Ishikawa (cell line): ENCODE results near the gene PTPN11.

ENCODE experiments used
- CEBPB ChIP-seq: IDR thresholded peaks from 2 replicates; pipeline ENCODE4 v1.6.1; 2012
- CREB1 ChIP-seq: IDR thresholded peaks from 2 replicates; pipeline ENCODE4 v1.6.1; 2012; ENCODE audit warnings: low read depth
- EGR1 ChIP-seq: IDR thresholded peaks from 2 replicates; pipeline ENCODE4 v1.6.1; 2012
- EP300 ChIP-seq: IDR thresholded peaks from 2 replicates; pipeline ENCODE4 v1.6.1; 2012; ENCODE audit warnings: borderline replicate concordance
- FOXM1 ChIP-seq: IDR thresholded peaks from 2 replicates; pipeline ENCODE4 v1.6.1; 2012; ENCODE audit warnings: low read depth, borderline replicate concordance
- NFIC ChIP-seq: IDR thresholded peaks from 2 replicates; pipeline ENCODE4 v1.6.1; 2012
- RAD21 ChIP-seq: IDR thresholded peaks from 2 replicates; pipeline ENCODE4 v1.6.1; 2012; ENCODE audit warnings: low read depth
- TAF1 ChIP-seq: IDR thresholded peaks from 2 replicates; pipeline ENCODE4 v1.6.1; 2012; ENCODE audit warnings: low read depth, mild to moderate bottlenecking
- TCF12 ChIP-seq: IDR thresholded peaks from 2 replicates; pipeline ENCODE4 v1.6.1; 2012; ENCODE audit warnings: low read depth
- TEAD4 ChIP-seq: IDR thresholded peaks from 2 replicates; pipeline ENCODE4 v1.6.1; 2012
- YY1 ChIP-seq: IDR thresholded peaks from 2 replicates; pipeline ENCODE4 v1.6.1; 2012; ENCODE audit warnings: low read depth
- ZBTB7A ChIP-seq: IDR thresholded peaks from 2 replicates; pipeline ENCODE4 v1.6.1; 2012; ENCODE audit warnings: low read depth
- TF ChIP-seq, protein P1 (sequence below): IDR thresholded peaks from 2 replicates; pipeline ENCODE4 v1.6.1; 2012; ENCODE audit warnings: low read depth, mild to moderate bottlenecking
- TF ChIP-seq, protein P2 (sequence below): IDR thresholded peaks from 2 replicates; pipeline ENCODE4 v1.6.1; 2012
- TF ChIP-seq, protein P3 (sequence below): IDR thresholded peaks from 2 replicates; pipeline ENCODE4 v1.6.1; 2012

PTPN11 gene

DNA sequence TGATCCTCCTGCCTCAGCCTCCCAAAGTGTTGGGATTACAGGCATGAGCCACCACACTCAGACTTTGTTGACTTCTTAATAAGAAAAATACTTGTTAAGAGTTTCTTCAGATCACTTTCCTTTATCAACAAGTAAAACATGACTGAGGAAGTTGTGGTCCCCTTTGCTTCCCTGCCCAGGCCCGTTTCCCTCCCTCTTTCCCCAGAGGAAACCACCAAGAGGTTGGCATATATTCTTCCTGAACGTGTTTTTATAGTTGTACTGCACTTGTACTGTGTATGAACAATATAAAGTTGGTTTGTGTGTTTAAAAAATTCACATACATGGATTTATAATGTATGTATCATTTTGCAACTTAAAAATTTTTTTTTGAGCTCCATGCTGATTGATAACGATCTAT, 28.4 kb downstream of the PTPN11 start:
- TF ChIP-seq, protein P1, sequence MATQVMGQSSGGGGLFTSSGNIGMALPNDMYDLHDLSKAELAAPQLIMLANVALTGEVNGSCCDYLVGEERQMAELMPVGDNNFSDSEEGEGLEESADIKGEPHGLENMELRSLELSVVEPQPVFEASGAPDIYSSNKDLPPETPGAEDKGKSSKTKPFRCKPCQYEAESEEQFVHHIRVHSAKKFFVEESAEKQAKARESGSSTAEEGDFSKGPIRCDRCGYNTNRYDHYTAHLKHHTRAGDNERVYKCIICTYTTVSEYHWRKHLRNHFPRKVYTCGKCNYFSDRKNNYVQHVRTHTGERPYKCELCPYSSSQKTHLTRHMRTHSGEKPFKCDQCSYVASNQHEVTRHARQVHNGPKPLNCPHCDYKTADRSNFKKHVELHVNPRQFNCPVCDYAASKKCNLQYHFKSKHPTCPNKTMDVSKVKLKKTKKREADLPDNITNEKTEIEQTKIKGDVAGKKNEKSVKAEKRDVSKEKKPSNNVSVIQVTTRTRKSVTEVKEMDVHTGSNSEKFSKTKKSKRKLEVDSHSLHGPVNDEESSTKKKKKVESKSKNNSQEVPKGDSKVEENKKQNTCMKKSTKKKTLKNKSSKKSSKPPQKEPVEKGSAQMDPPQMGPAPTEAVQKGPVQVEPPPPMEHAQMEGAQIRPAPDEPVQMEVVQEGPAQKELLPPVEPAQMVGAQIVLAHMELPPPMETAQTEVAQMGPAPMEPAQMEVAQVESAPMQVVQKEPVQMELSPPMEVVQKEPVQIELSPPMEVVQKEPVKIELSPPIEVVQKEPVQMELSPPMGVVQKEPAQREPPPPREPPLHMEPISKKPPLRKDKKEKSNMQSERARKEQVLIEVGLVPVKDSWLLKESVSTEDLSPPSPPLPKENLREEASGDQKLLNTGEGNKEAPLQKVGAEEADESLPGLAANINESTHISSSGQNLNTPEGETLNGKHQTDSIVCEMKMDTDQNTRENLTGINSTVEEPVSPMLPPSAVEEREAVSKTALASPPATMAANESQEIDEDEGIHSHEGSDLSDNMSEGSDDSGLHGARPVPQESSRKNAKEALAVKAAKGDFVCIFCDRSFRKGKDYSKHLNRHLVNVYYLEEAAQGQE = no peak
- TF ChIP-seq EP300 = no peak
- no peak for TF ChIP-seq TEAD4
- TF ChIP-seq TCF12 = no peak
- no peak for TF ChIP-seq YY1
- TF ChIP-seq CEBPB = no peak
- TF ChIP-seq ZBTB7A = no peak
- TF ChIP-seq NFIC = no peak
- TF ChIP-seq, protein P2, sequence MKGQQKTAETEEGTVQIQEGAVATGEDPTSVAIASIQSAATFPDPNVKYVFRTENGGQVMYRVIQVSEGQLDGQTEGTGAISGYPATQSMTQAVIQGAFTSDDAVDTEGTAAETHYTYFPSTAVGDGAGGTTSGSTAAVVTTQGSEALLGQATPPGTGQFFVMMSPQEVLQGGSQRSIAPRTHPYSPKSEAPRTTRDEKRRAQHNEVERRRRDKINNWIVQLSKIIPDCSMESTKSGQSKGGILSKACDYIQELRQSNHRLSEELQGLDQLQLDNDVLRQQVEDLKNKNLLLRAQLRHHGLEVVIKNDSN = no peak
- no peak for TF ChIP-seq TAF1
- TF ChIP-seq RAD21 = no peak
- TF ChIP-seq, protein P3, sequence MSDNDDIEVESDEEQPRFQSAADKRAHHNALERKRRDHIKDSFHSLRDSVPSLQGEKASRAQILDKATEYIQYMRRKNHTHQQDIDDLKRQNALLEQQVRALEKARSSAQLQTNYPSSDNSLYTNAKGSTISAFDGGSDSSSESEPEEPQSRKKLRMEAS = no peak
- no peak for TF ChIP-seq CREB1
- no peak for TF ChIP-seq EGR1

DNA sequence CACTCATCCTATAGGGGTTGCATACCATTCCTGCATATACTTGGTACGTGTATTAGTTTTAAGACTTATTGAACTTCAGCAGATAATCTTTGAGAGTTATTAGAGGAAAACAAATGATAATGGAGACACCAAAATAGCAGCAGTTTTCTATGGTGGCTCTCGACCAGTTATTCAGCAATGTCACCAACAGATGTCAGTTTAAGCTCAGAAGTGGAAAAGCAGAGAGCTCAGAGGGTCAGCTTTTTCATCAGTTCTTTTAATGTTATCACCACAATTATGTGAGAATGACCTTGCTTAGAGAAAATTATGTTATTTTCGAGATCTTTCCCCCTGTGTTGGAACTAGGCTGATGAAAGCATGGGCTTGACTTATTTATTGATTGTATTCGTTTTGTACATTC, 32.0 kb downstream of the PTPN11 start:
- no peak for TF ChIP-seq NFIC
- TF ChIP-seq, protein P2 = no peak
- TF ChIP-seq, protein P3 = no peak
- TF ChIP-seq FOXM1 = no peak
- TF ChIP-seq ZBTB7A = no peak
- no peak for TF ChIP-seq EP300
- TF ChIP-seq CEBPB = no peak
- no peak for TF ChIP-seq CREB1
- TF ChIP-seq, protein P1 = no peak
- TF ChIP-seq EGR1 = no peak

DNA sequence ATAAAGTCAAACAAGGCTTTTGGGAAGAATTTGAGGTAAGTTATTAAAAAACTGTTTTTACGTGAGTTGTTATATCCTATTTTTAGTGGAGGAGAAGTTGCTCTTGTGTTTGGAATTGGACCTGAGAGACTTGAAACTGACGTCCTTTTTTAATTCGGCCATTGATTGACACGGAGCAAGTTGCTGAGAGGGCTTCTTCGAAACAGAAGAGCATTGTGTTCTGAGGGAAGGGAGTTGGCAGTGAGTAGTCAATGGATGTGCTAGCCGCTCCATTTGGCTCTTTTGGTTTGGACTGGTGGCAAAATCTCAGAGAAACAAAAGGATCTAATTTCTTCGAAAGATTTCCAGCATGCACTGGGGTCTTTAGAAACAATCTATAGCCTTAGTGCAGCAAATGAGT, 37.3 kb downstream of the PTPN11 start:
- TF ChIP-seq, protein P1 = no peak
- TF ChIP-seq CEBPB (no peak), EGR1 (no peak), ZBTB7A (no peak), NFIC (no peak), TEAD4 (no peak), RAD21 (no peak), TCF12 (no peak), YY1 (no peak), TAF1 (no peak), EP300 (no peak), FOXM1 (no peak), CREB1 (no peak)
- TF ChIP-seq, protein P2 = no peak
- TF ChIP-seq, protein P3 = no peak

DNA sequence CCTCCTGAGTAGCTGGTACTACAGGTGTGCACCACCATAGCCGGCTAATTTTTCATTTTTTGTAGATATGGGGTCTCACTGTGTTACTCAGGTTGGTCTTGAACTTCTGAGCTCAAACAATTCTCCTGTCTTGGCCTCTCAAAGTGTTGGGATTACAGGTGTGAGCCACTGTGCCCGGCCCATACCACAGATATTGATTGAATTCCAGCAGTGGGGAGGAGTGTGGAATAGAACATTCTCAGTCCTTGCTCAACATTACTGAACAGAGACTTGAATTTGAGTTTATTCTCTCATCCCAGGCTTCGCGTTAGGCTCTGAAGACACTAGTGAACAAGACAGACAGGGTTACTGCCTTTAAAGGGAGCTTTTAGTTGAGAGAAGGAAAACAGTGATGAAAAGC, 39.6 kb downstream of the PTPN11 start:
- TF ChIP-seq, protein P1 = no peak
- TF ChIP-seq EGR1 (no peak), TEAD4 (no peak), TAF1 (no peak), EP300 (no peak)
